Measurements from ENCODE around the gene MMP1. TPM values are rescaled to one million over a fixed set of nuclear protein-coding genes. Genes with fewer than 3 reads are reported as not detected.

The MMP1 gene
- total RNA-seq, 1 experiment from 2014 or later, result not detected

DNA sequence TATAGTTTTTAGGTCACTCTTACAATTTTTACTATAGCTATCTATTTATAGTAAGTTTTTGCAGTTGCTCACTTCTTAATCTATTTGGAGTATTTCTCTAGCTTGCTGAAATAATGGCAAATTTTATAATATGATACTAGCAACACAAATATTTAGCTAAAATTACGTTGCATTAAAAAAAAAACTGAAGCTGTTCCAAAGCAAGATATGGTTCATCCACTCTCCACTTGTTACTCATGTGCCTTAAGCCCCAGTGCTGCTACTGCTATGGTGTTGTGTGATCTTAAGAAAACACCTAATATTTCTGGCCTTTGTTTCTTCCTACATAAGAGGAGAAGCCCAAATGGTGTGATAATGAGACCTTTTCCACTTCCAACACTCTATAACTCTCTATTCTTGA, 45.0 kb upstream of the MMP1 start (continued):
- no peak for TF ChIP-seq ZNF416 (CRISPR knock-in tag; IDR thresholded peaks at IDR 0.05)
- TF ChIP-seq, protein P1, sequence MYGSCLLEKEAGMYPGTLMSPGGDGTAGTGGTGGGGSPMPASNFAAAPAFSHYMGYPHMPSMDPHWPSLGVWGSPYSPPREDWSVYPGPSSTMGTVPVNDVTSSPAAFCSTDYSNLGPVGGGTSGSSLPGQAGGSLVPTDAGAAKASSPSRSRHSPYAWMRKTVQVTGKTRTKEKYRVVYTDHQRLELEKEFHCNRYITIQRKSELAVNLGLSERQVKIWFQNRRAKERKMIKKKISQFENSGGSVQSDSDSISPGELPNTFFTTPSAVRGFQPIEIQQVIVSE (CRISPR knock-in tag; IDR thresholded peaks at IDR 0.05; ENCODE audit: borderline replicate concordance), result no peak
- no peak for TF ChIP-seq ZNF219 (CRISPR knock-in tag; IDR thresholded peaks at IDR 0.05; ENCODE audit: borderline replicate concordance)
- TF ChIP-seq, protein P2, sequence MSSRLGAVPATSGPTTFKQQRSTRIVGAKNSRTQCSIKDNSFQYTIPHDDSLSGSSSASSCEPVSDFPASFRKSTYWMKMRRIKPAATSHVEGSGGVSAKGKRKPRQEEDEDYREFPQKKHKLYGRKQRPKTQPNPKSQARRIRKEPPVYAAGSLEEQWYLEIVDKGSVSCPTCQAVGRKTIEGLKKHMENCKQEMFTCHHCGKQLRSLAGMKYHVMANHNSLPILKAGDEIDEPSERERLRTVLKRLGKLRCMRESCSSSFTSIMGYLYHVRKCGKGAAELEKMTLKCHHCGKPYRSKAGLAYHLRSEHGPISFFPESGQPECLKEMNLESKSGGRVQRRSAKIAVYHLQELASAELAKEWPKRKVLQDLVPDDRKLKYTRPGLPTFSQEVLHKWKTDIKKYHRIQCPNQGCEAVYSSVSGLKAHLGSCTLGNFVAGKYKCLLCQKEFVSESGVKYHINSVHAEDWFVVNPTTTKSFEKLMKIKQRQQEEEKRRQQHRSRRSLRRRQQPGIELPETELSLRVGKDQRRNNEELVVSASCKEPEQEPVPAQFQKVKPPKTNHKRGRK (CRISPR knock-in tag; IDR thresholded peaks at IDR 0.05; ENCODE audit: borderline replicate concordance), result no peak
- TF ChIP-seq, protein P3, sequence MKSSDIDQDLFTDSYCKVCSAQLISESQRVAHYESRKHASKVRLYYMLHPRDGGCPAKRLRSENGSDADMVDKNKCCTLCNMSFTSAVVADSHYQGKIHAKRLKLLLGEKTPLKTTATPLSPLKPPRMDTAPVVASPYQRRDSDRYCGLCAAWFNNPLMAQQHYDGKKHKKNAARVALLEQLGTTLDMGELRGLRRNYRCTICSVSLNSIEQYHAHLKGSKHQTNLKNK (CRISPR knock-in tag; IDR thresholded peaks at IDR 0.05), result no peak
- TF ChIP-seq, protein P4, sequence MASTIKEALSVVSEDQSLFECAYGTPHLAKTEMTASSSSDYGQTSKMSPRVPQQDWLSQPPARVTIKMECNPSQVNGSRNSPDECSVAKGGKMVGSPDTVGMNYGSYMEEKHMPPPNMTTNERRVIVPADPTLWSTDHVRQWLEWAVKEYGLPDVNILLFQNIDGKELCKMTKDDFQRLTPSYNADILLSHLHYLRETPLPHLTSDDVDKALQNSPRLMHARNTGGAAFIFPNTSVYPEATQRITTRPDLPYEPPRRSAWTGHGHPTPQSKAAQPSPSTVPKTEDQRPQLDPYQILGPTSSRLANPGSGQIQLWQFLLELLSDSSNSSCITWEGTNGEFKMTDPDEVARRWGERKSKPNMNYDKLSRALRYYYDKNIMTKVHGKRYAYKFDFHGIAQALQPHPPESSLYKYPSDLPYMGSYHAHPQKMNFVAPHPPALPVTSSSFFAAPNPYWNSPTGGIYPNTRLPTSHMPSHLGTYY (CRISPR knock-in tag; IDR thresholded peaks at IDR 0.05), result no peak
- no peak for TF ChIP-seq ESRRA (CRISPR knock-in tag; IDR thresholded peaks at IDR 0.05; ENCODE audit: borderline replicate concordance)
- TF ChIP-seq TCF7 (CRISPR knock-in tag; IDR thresholded peaks at IDR 0.05; ENCODE audit: low read depth), result no peak

DNA sequence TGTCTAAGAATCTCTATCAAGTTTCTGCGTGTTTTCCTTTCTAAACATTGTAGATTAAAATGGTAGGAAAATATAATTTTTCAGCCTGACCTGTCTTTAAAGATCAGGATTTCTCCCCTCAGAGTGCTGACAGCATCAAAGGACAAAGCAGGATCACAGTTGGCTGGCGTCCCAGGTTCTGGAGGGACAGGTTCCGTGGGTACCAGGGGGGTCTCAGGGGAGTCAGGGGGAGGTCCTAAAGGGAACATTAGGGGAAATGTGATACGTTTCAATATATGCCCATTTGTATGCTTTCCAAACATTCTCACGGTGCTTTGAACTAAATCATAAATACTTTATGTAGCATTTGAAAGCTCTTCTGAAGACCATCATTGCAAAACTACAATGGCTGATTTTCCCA, 42.1 kb upstream of the MMP1 start:
- ChIA-PET CTCF (interaction anchor here (0.7 to 1.0 kb wide), 2 partner anchors 10 to 75 kb away, joined by 3 read pairs; no protein-coding TSS in a partner anchor), POLR2A (no interaction called here)
- Mint-ChIP-seq H3K27ac (no peak overlapping the region), H3K9me3 (no peaks in the 10 kb centered on the region), H3K4me3 (no peak overlapping the region), H3K36me3 (no peaks in the 10 kb centered on the region), H3K27me3 (ENCODE audit: low read depth) (no peaks in the 10 kb centered on the region), H3K4me1 (peaks cover 33% of the 10 kb centered on the region)
- DNase-seq (ENCODE audit: low spot score), result no peak
- TF ChIP-seq MYBL2 (CRISPR knock-in tag; IDR thresholded peaks at IDR 0.05) (no peak), ZNF121 (CRISPR knock-in tag; IDR thresholded peaks at IDR 0.05) (no peak), RELA (CRISPR knock-in tag; IDR thresholded peaks at IDR 0.05; ENCODE audit: borderline replicate concordance) (no peak), ZNF138 (CRISPR knock-in tag; conservative IDR thresholded peaks at IDR 0.05) (no peak), OVOL2 (CRISPR knock-in tag; IDR thresholded peaks at IDR 0.05; ENCODE audit: borderline replicate concordance) (no peak), ESRRA (CRISPR knock-in tag; IDR thresholded peaks at IDR 0.05; ENCODE audit: borderline replicate concordance) (no peak), ETV6 (CRISPR knock-in tag; IDR thresholded peaks at IDR 0.05) (no peak), ZNF232 (CRISPR knock-in tag; IDR thresholded peaks at IDR 0.05) (no peak), SMAD3 (CRISPR knock-in tag; IDR thresholded peaks at IDR 0.05; ENCODE audit: borderline replicate concordance) (no peak)
- TF ChIP-seq, protein P5, sequence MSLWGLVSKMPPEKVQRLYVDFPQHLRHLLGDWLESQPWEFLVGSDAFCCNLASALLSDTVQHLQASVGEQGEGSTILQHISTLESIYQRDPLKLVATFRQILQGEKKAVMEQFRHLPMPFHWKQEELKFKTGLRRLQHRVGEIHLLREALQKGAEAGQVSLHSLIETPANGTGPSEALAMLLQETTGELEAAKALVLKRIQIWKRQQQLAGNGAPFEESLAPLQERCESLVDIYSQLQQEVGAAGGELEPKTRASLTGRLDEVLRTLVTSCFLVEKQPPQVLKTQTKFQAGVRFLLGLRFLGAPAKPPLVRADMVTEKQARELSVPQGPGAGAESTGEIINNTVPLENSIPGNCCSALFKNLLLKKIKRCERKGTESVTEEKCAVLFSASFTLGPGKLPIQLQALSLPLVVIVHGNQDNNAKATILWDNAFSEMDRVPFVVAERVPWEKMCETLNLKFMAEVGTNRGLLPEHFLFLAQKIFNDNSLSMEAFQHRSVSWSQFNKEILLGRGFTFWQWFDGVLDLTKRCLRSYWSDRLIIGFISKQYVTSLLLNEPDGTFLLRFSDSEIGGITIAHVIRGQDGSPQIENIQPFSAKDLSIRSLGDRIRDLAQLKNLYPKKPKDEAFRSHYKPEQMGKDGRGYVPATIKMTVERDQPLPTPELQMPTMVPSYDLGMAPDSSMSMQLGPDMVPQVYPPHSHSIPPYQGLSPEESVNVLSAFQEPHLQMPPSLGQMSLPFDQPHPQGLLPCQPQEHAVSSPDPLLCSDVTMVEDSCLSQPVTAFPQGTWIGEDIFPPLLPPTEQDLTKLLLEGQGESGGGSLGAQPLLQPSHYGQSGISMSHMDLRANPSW (CRISPR knock-in tag; conservative IDR thresholded peaks at IDR 0.05; ENCODE audit: low read depth), result no peak
- TF ChIP-seq, protein P6, sequence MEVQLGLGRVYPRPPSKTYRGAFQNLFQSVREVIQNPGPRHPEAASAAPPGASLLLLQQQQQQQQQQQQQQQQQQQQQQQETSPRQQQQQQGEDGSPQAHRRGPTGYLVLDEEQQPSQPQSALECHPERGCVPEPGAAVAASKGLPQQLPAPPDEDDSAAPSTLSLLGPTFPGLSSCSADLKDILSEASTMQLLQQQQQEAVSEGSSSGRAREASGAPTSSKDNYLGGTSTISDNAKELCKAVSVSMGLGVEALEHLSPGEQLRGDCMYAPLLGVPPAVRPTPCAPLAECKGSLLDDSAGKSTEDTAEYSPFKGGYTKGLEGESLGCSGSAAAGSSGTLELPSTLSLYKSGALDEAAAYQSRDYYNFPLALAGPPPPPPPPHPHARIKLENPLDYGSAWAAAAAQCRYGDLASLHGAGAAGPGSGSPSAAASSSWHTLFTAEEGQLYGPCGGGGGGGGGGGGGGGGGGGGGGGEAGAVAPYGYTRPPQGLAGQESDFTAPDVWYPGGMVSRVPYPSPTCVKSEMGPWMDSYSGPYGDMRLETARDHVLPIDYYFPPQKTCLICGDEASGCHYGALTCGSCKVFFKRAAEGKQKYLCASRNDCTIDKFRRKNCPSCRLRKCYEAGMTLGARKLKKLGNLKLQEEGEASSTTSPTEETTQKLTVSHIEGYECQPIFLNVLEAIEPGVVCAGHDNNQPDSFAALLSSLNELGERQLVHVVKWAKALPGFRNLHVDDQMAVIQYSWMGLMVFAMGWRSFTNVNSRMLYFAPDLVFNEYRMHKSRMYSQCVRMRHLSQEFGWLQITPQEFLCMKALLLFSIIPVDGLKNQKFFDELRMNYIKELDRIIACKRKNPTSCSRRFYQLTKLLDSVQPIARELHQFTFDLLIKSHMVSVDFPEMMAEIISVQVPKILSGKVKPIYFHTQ (CRISPR knock-in tag; IDR thresholded peaks at IDR 0.05), result no peak
- TF ChIP-seq, protein P7, sequence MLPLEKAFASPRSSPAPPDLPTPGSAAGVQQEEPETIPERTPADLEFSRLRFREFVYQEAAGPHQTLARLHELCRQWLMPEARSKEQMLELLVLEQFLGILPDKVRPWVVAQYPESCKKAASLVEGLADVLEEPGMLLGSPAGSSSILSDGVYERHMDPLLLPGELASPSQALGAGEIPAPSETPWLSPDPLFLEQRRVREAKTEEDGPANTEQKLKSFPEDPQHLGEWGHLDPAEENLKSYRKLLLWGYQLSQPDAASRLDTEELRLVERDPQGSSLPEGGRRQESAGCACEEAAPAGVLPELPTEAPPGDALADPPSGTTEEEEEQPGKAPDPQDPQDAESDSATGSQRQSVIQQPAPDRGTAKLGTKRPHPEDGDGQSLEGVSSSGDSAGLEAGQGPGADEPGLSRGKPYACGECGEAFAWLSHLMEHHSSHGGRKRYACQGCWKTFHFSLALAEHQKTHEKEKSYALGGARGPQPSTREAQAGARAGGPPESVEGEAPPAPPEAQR (CRISPR knock-in tag; IDR thresholded peaks at IDR 0.05), result no peak
- TF ChIP-seq, protein P8, sequence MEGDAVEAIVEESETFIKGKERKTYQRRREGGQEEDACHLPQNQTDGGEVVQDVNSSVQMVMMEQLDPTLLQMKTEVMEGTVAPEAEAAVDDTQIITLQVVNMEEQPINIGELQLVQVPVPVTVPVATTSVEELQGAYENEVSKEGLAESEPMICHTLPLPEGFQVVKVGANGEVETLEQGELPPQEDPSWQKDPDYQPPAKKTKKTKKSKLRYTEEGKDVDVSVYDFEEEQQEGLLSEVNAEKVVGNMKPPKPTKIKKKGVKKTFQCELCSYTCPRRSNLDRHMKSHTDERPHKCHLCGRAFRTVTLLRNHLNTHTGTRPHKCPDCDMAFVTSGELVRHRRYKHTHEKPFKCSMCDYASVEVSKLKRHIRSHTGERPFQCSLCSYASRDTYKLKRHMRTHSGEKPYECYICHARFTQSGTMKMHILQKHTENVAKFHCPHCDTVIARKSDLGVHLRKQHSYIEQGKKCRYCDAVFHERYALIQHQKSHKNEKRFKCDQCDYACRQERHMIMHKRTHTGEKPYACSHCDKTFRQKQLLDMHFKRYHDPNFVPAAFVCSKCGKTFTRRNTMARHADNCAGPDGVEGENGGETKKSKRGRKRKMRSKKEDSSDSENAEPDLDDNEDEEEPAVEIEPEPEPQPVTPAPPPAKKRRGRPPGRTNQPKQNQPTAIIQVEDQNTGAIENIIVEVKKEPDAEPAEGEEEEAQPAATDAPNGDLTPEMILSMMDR (IDR thresholded peaks at IDR 0.05), result no peak
- TF ChIP-seq, protein P9, sequence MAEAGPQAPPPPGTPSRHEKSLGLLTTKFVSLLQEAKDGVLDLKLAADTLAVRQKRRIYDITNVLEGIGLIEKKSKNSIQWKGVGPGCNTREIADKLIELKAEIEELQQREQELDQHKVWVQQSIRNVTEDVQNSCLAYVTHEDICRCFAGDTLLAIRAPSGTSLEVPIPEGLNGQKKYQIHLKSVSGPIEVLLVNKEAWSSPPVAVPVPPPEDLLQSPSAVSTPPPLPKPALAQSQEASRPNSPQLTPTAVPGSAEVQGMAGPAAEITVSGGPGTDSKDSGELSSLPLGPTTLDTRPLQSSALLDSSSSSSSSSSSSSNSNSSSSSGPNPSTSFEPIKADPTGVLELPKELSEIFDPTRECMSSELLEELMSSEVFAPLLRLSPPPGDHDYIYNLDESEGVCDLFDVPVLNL (CRISPR knock-in tag; IDR thresholded peaks at IDR 0.05; ENCODE audit: borderline replicate concordance, low read depth), result no peak
- no peak for ATAC-seq

All from WTC11 (cell line).